WTC11 (cell line): ENCODE results near the gene NHERF1. TPM values are rescaled to one million over a fixed set of nuclear protein-coding genes. Genes with fewer than 3 reads are reported as not detected.

Experiments used
- ATAC-seq: fragments of 200-7000 bp; cut with Tn5 transposase; 2 replicates; pipeline ENCODE4 v1.10.0; 2021; ENCODE audit warnings: mild to moderate bottlenecking, moderate library complexity
- CTCF ChIA-PET: fragments of 300-600 bp; sonication (Branson Sonifier 250); formaldehyde crosslinking; loops from one replicate; lab custom pipeline; 2021; ENCODE audit warnings: antibody characterized with exemption; lab: Charles Lee
- POLR2A ChIA-PET: fragments of 350-600 bp; sonication (Branson Sonifier 250); formaldehyde crosslinking; loops from one replicate; lab custom pipeline; 2021; ENCODE audit warnings: antibody characterized with exemption; lab: Charles Lee
- DNase-seq: peaks from one replicate; pipeline ENCODE4 v3.0.0; 2021; ENCODE audit warnings: low spot score
- H3K27ac Mint-ChIP-seq: 2 replicates; pipeline ENCODE4 v1.8.0; 2021; ENCODE audit warnings: mixed read lengths
- H3K27me3 Mint-ChIP-seq: 2 replicates; pipeline ENCODE4 v1.8.0; 2021; ENCODE audit warnings: low read depth, mild to moderate bottlenecking, moderate library complexity, mixed read lengths
- H3K36me3 Mint-ChIP-seq: 2 replicates; pipeline ENCODE4 v1.8.0; 2021; ENCODE audit warnings: mixed read lengths
- H3K4me1 Mint-ChIP-seq: 2 replicates; pipeline ENCODE4 v1.8.0; 2022; ENCODE audit warnings: mixed read lengths
- H3K4me3 Mint-ChIP-seq: 2 replicates; pipeline ENCODE4 v1.8.0; 2021; ENCODE audit warnings: mild to moderate bottlenecking, moderate library complexity, mixed read lengths
- H3K9me3 Mint-ChIP-seq: 2 replicates; pipeline ENCODE4 v1.8.0; 2021; ENCODE audit warnings: mixed read lengths
- ARID4B ChIP-seq: sonication (generic); formaldehyde crosslinking; IDR thresholded peaks from 2 replicates; pipeline ENCODE4 v1.8.0; 2023; ENCODE audit warnings: missing genetic modification reagents, mild to moderate bottlenecking, borderline replicate concordance
- ATF6 ChIP-seq: sonication (generic); formaldehyde crosslinking; IDR thresholded peaks from 2 replicates; pipeline ENCODE4 v1.8.1; 2023; ENCODE audit warnings: mild to moderate bottlenecking, missing genetic modification reagents
- FOXP1 ChIP-seq: sonication (generic); formaldehyde crosslinking; IDR thresholded peaks from 2 replicates; pipeline ENCODE4 v1.8.0; 2022; ENCODE audit warnings: missing genetic modification reagents, mild to moderate bottlenecking, moderate library complexity, borderline replicate concordance
- GABPB1 ChIP-seq: sonication (generic); formaldehyde crosslinking; IDR thresholded peaks from 2 replicates; pipeline ENCODE4 v1.8.1; 2023; ENCODE audit warnings: mild to moderate bottlenecking, missing genetic modification reagents
- IRF2 ChIP-seq: sonication (generic); formaldehyde crosslinking; IDR thresholded peaks from 2 replicates; pipeline ENCODE4 v1.8.0; 2022; ENCODE audit warnings: low read depth, missing genetic modification reagents, borderline replicate concordance
- MAX ChIP-seq: sonication (generic); formaldehyde crosslinking; IDR thresholded peaks from 2 replicates; pipeline ENCODE4 v1.8.0; 2022; ENCODE audit warnings: mild to moderate bottlenecking, missing genetic modification reagents
- MXD4 ChIP-seq: fragments of 250-450 bp; sonication (Bioruptor Pico); IDR thresholded peaks from 2 replicates; pipeline ENCODE4 v1.8.0; 2021; ENCODE audit warnings: mild to moderate bottlenecking, moderate library complexity, borderline replicate concordance
- PRDM15 ChIP-seq: sonication (generic); formaldehyde crosslinking; IDR thresholded peaks from 2 replicates; pipeline ENCODE4 v1.8.0; 2022; ENCODE audit warnings: missing genetic modification reagents
- TP53 ChIP-seq: sonication (generic); formaldehyde crosslinking; IDR thresholded peaks from 2 replicates; pipeline ENCODE4 v1.8.1; 2023; ENCODE audit warnings: mild to moderate bottlenecking, missing genetic modification reagents
- ZBTB21 ChIP-seq: sonication (generic); formaldehyde crosslinking; IDR thresholded peaks from 2 replicates; pipeline ENCODE4 v1.8.1; 2023; ENCODE audit warnings: mild to moderate bottlenecking, missing genetic modification reagents, borderline replicate concordance
- ZNF396 ChIP-seq: fragments of 250-450 bp; sonication (Bioruptor Pico); IDR thresholded peaks from 2 replicates; pipeline ENCODE4 v1.8.0; 2021; ENCODE audit warnings: mild to moderate bottlenecking, moderate library complexity, borderline replicate concordance
- total RNA-seq: library from RNA; stranded (reverse); gene quantifications from 3 replicates; pipeline ENCODE4 v1.2.3, GENCODE V29; 2021
- TF ChIP-seq, protein P1 (sequence below): sonication (generic); formaldehyde crosslinking; IDR thresholded peaks from 2 replicates; pipeline ENCODE4 v1.8.1; 2022; ENCODE audit warnings: low read depth, mild to moderate bottlenecking, moderate library complexity, missing genetic modification reagents, borderline replicate concordance

Gene NHERF1
- total RNA-seq, 1 experiment from 2014 or later, result 111 TPM

DNA sequence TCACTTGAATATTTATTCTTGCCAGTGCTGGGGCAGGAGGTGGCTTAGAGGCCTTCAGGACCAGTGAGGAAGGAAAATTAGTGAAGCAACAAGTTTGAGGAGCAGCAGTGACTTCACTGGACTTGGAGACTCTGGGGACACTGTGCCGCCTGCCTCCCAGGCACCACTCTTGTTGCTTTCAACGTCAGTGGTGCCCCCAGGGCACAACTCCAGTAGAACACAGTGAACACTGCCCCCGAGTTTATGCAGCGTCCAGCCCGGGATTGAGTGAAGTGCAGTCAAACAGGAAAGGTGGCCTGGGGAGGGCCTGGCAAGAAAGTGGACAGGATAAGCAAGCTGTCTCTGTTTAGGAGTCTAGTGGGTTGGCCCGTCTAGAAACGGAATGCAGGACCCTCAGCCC lies 52.1 kb downstream of the NHERF1 start (continued):
- TF ChIP-seq MXD4 (CRISPR knock-in tag), result no peak
- TF ChIP-seq, protein P1, sequence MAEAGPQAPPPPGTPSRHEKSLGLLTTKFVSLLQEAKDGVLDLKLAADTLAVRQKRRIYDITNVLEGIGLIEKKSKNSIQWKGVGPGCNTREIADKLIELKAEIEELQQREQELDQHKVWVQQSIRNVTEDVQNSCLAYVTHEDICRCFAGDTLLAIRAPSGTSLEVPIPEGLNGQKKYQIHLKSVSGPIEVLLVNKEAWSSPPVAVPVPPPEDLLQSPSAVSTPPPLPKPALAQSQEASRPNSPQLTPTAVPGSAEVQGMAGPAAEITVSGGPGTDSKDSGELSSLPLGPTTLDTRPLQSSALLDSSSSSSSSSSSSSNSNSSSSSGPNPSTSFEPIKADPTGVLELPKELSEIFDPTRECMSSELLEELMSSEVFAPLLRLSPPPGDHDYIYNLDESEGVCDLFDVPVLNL (CRISPR knock-in tag), result no peak
- no peak for TF ChIP-seq ATF6 (CRISPR knock-in tag)
- TF ChIP-seq PRDM15 (CRISPR knock-in tag), result no peak

DNA sequence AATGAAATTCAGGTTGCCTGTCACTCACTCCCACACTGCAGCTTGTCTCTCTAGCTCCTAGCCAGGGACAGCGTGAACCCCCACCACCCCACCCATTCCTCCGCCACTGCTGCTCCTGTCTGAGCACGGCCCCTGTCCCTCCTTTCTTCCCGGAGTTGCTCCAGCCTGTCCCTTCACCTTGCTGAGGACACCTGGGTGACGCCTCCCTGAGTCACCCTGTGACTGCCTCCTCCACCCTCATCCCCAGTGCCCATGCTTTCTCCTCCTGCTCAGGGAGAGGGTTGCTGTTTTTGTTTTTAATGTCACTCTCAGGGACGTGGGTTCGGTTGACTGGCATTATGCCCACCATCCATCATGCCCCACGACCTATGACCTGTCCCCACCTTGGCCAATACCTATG lies 53.5 kb downstream of the NHERF1 start:
- ChIA-PET CTCF (interaction anchor here (1.3 to 1.7 kb wide), 4 partner anchors 10 to 64 kb away, joined by 4 to 10 read pairs (median 4); no protein-coding TSS in a partner anchor), POLR2A (no interaction called here)
- Mint-ChIP-seq H3K27ac (0 out of 2 replicates have a peak overlapping the region, but pooled peaks have one; percentile 23), H3K9me3 (no peaks in the 10 kb centered on the region), H3K27me3 (no peaks in the 10 kb centered on the region), H3K4me3 (no peak overlapping the region), H3K36me3 (0 out of 2 replicates have a peak, but pooled peaks cover 3% of the 10 kb centered on the region), H3K4me1 (no peaks in the 10 kb centered on the region)
- DNase-seq (no peak), ATAC-seq (no peak)
- TF ChIP-seq MAX (CRISPR knock-in tag) (no peak), ZBTB21 (CRISPR knock-in tag) (no peak), TP53 (CRISPR knock-in tag) (no peak), FOXP1 (CRISPR knock-in tag) (no peak), GABPB1 (CRISPR knock-in tag) (no peak), ARID4B (CRISPR knock-in tag) (no peak), ZNF396 (CRISPR knock-in tag) (no peak), IRF2 (CRISPR knock-in tag) (no peak)
